ENCODE data around the gene BPTF. TPM values are rescaled to one million over a fixed set of nuclear protein-coding genes. Genes with fewer than 3 reads are reported as not detected.

The BPTF gene
- total and polyA plus RNA-seq, 2 of the 13 experiments (the other 11 are each of a cell fraction or from before 2014, with no cell fraction given), result 43.5 to 66.1 TPM

DNA sequence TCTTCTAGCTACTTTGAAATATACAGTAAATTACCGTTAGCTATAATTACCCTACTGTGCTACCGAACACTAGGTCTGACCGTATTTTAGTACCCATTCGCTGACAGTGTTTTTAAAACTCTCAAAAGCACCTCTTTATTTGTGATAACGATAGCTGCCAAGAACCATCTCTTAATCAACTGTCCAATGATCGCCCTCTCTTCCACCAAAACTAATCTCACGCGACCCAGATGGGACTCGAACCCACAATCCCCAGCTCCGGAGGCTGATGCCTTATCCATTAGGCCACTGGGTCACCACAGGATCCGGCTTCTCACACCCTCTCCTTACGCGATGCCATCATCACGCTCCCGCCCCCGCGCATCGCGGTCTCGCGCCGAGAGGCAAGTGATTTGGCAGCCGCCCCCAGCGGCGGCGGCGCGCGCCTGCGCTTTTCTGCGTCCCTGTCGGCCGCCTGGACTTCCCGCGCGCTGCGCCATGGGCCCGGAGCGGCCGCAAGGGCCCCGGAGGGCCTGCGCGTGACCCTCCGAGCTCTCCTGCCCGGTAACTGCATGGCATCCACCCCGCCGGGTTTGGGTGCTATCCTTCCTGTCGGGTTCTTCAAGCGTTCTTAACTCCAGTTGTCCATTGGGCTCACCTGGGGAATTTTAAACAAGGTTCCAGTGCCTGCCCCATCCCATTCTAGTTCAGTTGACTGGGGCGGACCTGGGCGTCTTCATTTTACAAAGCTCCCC is 194.5 kb downstream of the BPTF start (continued):
- TF ChIP-seq KAT2B (IDR thresholded peaks at IDR 0.05; ENCODE audit: borderline replicate concordance, low read depth, low read length) (no peak), SKIL (CRISPR knock-in tag; IDR thresholded peaks at IDR 0.05; ENCODE audit: borderline replicate concordance) (peak; percentile 74; the same call in 1 of the 2 replicates), IRX3 (CRISPR knock-in tag; IDR thresholded peaks at IDR 0.05; ENCODE audit: borderline replicate concordance, low read depth) (peak; percentile 78), ZNF281 (CRISPR knock-in tag; IDR thresholded peaks at IDR 0.05; ENCODE audit: borderline replicate concordance) (peak; percentile 48; the same call in 1 of the 2 replicates), THRA (CRISPR knock-in tag; IDR thresholded peaks at IDR 0.05; ENCODE audit: borderline replicate concordance) (peak; percentile 88), SMAD3 (CRISPR knock-in tag; IDR thresholded peaks at IDR 0.05) (peak; percentile 97), ZBTB43 (CRISPR knock-in tag; conservative IDR thresholded peaks at IDR 0.05) (peak; percentile 91), NCOR1 (IDR thresholded peaks at IDR 0.05; ENCODE audit: borderline replicate concordance, low read length) (peak; percentile 57; the same call in 1 of the 2 replicates), PAX8 (CRISPR knock-in tag; IDR thresholded peaks at IDR 0.05; ENCODE audit: borderline replicate concordance) (peak; percentile 38; the same call in 1 of the 2 replicates), RFX1 (IDR thresholded peaks at IDR 0.05) (no peak), ZNF232 (CRISPR knock-in tag; IDR thresholded peaks at IDR 0.05; ENCODE audit: borderline replicate concordance) (peak; percentile 90), DZIP1 (CRISPR knock-in tag; IDR thresholded peaks at IDR 0.05) (peak; percentile 97; the same call in 1 of the 2 replicates)

Data from HepG2 (cell line).